GM19193 (cell line): ENCODE data around the gene VPS26C.

Experiments used
- POLR2A ChIP-seq: IDR thresholded peaks from 4 replicates; pipeline ENCODE4 v1.6.1; 2011; ENCODE audit not compliant: insufficient read depth, insufficient read length; ENCODE audit errors: extremely low read depth

The VPS26C gene

DNA sequence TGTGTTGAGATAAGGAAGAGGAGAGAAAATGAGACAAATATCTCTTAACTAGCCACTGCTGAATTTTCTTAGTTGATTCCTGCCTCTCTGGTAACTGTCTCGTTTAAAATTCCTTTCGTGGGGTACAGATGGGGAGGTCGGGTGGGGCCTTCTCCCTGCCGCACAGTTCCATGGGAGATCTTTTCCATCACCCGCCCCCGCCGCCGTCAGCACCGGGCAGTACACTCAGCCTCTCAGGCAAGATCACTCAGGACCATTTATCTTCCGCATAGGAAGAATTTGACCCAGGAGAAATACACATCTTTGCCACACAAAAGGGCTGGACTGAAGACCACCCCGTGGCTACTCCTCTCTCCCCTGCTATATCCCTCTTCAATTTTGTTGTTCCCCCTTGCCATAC is 2.3 kb upstream of the VPS26C start:
- no peak for TF ChIP-seq POLR2A

DNA sequence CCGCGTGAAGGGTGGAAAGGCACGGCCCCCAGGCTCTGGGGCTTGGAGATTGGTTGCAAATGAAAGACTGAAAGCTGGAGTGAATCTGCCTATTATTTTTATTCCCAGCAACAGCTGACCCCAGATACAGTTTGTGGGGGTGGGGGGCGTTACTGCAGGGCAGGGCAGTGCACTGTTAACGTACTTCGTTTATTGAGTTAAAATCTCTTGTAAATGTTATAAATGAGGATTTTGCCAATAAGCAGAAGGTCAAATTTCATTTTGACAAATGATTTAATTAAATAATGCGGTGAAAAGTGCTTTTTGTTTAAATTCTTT is 1.0 kb upstream of the VPS26C start:
- no peak for TF ChIP-seq POLR2A

- no peak for TF ChIP-seq POLR2A
Measured at GRCh38 chr21:37266515-37267221, 466 bp downstream of the VPS26C start.

- no peak for TF ChIP-seq POLR2A
Measured at GRCh38 chr21:37264808-37265207, 2.3 kb downstream of the VPS26C start.

DNA sequence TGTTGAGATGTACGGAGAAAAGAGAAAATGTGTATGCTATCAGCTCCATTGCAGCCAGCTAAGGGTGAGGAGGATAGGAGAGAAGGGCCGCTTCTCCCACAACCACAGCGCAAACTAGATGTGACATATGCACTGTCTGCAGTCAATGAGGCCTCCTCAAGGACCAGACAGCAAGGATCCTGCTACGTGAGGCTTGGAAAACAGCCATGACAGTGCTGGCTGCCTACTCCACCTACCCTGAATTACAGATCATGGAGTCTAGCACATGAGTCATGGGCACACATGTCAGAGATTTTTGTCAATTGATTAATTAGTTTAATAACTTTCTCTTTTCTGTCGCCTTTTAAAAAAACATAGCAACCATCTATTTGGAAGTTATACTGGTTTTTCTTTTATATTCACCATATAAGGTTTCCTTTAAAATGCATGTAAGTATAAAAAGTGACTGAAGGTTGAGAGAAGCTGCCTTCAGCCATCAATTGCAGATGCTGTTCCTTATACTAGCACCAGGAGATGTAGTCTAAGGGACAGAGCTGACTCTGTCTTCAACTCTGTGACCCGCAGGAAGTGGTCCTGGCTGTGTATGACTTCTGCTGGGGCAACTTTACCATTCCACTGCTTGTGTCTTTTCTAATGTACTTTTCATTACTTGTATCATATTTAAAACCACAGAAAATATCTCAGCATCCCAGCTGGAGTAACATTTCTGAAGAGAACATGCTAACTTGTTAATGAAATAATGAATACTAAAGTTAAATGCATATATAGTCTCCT is 3.1 kb downstream of the VPS26C start:
- no peak for TF ChIP-seq POLR2A

DNA sequence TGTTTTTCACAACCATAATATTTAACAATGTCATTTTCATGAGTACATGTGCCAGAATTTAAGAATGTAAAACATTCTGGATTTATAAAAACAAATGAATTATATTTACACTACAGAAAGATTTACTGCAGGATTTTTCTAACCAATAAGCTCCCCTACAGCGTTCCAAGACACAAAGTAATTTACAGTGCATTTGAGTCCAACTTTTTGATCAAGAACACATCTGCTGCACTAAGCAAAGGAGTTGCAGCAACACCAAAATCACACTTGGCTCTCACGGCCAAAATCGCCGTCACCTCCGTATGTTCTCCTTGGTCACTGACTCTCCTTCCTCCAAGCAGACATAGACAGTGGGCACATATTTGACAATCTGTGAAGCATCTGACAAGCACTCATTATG is 7.7 kb downstream of the VPS26C start:
- TF ChIP-seq POLR2A = no peak

DNA sequence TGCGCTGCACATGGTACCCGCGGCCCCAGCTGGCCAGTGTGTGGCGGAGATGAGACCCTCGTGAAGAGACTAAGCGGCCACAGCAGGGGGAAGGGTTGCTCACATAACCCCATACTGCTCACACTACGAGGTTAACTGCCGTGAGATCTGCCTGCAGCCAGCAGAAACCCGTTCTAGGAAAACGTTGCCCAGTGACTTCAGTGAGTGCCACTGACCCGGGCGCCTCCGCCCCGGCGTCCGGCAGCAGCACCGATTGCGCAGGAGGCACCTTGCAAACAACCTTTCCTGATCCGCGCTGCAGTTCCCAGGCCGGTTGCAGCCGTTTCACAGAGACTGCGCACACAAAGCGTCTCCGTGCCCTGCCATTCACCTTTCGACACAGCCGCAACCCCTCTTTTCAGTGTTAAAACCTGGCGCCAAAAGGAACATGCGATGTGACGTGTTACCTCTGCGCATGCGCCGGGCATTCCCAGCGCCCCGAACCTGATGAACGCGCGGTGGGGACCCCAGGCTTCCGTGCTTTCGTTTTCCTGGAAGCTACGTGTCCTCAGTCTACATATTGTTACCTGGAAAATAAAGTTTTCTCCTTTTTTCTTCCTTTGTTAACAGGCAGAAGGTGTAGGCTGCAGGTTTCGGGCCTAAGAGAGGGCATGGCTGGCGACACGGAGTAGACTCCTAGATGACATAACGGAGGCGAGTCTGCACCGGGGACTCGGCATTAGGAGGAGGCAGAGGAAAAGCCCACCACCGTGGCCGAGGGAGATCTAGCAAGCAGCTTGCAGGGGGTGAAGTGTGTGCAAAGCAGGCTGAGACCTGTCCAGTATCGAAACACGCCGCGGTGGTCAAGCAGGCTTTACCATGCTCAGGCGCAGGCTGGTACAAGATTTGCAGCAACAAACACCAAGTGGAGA is 8.9 kb downstream of the VPS26C start:
- peak; percentile 65 for TF ChIP-seq POLR2A

GRCh38 chr21:37257511-37257966 is 9.6 kb downstream of the VPS26C start:
- TF ChIP-seq POLR2A = peak; percentile 57

DNA sequence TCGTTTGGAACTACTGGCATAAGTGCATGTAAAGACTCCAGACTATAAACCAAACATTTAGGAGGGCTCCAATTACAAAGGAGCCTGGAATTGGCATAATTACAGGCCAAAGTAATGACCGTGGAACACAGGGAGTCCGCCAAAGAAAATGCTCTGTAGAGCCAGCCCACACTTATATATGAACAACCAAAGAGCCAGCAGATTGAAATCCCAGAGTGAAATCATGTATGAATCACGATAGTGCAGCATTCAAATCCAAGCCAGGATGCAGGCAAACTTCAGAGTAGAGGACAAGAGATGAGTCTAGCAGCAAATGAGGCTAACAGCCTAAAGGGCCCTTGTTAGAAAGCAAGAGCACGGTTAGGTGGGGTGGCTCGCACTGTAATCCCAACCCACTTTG is 13.1 kb downstream of the VPS26C start:
- TF ChIP-seq POLR2A = no peak

- no peak for TF ChIP-seq POLR2A
Measured at GRCh38 chr21:37251294-37251634, 15.9 kb downstream of the VPS26C start.

DNA sequence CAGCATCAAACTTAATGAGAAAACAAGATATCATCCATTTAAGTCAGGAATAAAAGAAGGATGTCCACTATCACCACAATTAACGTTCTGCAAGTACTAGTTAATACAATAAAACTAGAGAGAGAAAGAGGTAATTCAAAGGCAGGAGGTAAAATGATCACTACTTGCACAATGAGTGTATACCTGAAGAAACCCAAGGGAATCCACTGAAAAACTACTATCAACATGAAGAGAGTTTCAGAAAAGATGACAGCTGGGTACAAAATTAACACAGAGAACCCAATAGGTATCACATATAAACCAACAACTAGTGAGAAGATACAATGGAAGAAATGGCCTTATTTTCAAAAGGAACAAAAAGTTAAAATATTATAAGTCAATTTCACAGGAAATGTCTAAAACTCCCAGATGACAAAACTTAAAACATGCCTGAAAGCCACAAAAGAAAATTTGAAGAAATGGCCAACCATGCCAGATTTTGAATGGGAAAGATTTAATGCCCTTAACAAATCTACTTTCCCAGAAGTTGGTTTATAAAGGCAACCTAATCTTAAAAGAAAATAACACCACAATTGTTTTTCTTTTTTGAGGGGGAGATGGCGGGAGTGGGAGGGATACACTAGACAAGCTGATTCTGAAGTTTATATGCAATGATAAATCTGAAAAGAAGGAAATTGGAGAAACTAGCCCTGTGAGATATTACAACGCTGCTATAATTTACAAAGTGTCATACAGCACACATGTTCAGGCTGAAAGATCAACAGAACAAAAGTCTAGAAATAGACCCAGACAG is 17.8 kb downstream of the VPS26C start:
- no peak for TF ChIP-seq POLR2A

DNA sequence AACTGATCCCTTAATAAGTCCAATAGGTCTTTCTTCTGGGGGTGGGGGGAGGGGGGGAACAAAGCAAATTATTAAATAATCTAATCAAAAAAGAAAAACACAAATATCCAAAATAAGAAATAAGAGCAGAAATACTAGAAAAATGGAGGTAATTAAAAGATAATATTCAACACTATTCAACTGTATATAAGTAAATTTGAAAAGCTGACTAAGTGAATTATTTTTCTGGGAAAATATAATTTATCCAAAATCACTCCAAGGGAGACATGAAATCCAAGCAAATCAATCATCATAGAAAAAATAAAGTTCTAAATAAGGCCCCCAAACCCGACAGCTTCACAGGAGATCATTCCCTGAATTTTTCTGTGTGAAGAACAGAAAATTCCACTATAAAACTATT is 18.8 kb downstream of the VPS26C start:
- TF ChIP-seq POLR2A = no peak

- no peak for TF ChIP-seq POLR2A
Measured at GRCh38 chr21:37245151-37245550, 22.0 kb downstream of the VPS26C start.

- no peak for TF ChIP-seq POLR2A
Measured at GRCh38 chr21:37244501-37245095, 22.5 kb downstream of the VPS26C start.

DNA sequence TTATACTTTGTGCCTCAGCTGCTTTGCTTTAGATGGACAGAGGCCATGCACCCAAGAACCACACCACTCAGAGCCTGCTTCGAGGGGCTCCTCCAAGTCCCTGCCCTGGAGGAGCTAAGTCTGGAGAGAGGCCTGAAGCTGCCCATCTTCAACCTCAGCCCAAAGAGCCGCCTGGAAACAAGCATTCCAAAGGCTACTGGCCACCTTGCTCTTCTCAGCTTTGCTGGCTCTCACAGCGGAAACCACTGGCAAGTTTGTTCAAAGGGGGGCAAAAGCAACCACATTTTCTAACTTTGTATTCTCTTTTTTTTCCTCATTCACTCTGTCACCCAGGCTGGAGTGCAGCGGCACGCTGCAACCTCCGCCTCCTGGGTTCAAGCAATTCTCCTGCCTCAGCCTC is 23.2 kb downstream of the VPS26C start:
- no peak for TF ChIP-seq POLR2A

DNA sequence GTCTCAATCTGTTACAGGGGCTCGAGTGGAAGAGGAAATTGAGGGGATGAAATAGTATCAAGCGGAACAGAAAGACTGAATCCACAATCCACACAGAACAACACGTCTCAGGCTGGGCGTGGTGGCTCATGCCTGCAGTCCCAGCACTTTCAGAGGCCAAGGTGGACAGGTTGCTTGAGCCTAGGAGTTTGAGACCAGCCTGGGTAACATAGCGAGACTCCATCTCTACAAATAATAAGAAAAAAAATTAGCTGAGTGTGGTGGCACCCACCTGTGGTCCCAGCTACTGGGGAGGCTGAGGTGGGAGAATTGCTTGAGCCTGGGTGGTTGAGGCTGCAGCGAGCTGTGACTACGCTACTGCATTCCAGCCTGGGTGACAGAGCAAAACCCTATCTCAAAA is 25.7 kb downstream of the VPS26C start:
- TF ChIP-seq POLR2A = no peak
